Psoas muscle (tissue), 8 donors: ENCODE measurements around the gene ARMCX5. TPM values are rescaled to one million over a fixed set of nuclear protein-coding genes. Genes with fewer than 3 reads are reported as not detected.

Experiments used
- ATAC-seq, 4 donors: fragments of 200-7000 bp; cut with Tn5 transposase; one replicate each; pipeline ENCODE4 v1.9.1; 2020; ENCODE audit warnings: moderate library complexity in 3 of 4, mild to moderate bottlenecking in 2 of 4
- DNase-seq, 2 donors: peaks; one replicate each; pipeline ENCODE4 v3.0.0-alpha.2; 2020
- H3K27ac ChIP-seq: fragments of 200-600 bp; one replicate; pipeline ENCODE4 v1.8.0; 2022
- H3K27me3 ChIP-seq, 3 donors: fragments of 200-600 bp in 1 of 3; one replicate each; pipeline versions ENCODE4 v1.6.1 to v1.8.0; 2013 to 2022; ENCODE audit warnings: low read length in 2 of 3, mild to moderate bottlenecking in 2 of 3, moderate library complexity in 1 of 3; ENCODE audit not compliant: insufficient read depth in 3 of 3
- H3K36me3 ChIP-seq, 2 donors: fragments of 200-600 bp in 1 of 2; one replicate each; pipeline versions ENCODE4 v1.6.1 to v1.8.0; 2013 to 2022; ENCODE audit warnings: low read depth in 1 of 2, mild to moderate bottlenecking in 1 of 2, moderate library complexity in 1 of 2; ENCODE audit not compliant: insufficient read depth in 1 of 2
- H3K4me1 ChIP-seq: fragments of 200-600 bp; one replicate; pipeline ENCODE4 v1.8.0; 2022
- H3K4me3 ChIP-seq: fragments of 200-600 bp; one replicate; pipeline ENCODE4 v1.8.0; 2022; ENCODE audit warnings: mild to moderate bottlenecking
- H3K9me3 ChIP-seq: fragments of 200-600 bp; one replicate; pipeline ENCODE4 v1.8.0; 2022
- WGBS, 3 donors: extraction: QIAGEN DNeasy Blood & Tissue Kit; methylation state at CpG; one replicate each; pipeline versions ENCODE4 v1.1.6 to v1.1.7; 2013; 5-methylcytosine and 5-hydroxymethylcytosine counted together
- intact Hi-C, 2 donors: fragments of 100-400 bp; cut with DNase I; formaldehyde crosslinking; loops; one replicate each; pipeline versions ENCODE4 v1.11.0 to v1.14.2; 2022
- polyA plus RNA-seq, 3 donors: library from polyadenylated mRNA; stranded (reverse); fragments of 200-250 nt; gene quantifications; one replicate each; pipeline ENCODE4 v1.2.3, GENCODE V29; 2013
- total RNA-seq, 4 donors: library from RNA; stranded (reverse); fragmentation: NEBNext Ultra II Directional in 2 of 4; extraction: Animal tissue kit (Norgen Biotek cat#: 25700) in 2 of 4; gene quantifications; one replicate each; pipeline versions ENCODE4 v1.2.1 to v1.2.4, GENCODE V29; 2021 to 2023
- TF ChIP-seq, protein P1 (sequence below): fragments of 200-600 bp; IDR thresholded peaks from one replicate; pipeline ENCODE4 v1.8.0; 2022; ENCODE audit warnings: antibody characterized with exemption
- donor health status: healthy with polysubstance abuse.
- donor health status: DM: no; HTN: no; CAD: no; lungs with moderate emphysema.
- donor health status: Bipolar disorder and iron deficiency.
- donor health status: healthy.
- donor health status: DM: yes; HTN: yes; CAD: no.
- donor health status: DM: no; HTN: no; CAD: no.
- donor health status: DM: no; HTN: no; CAD: no.
- donor health status: DM: yes; HTN: yes; CAD: no.

Gene ARMCX5
- total and polyA plus RNA-seq, 7 donors: 2.4 to 7.4 (median 3.6) TPM

DNA sequence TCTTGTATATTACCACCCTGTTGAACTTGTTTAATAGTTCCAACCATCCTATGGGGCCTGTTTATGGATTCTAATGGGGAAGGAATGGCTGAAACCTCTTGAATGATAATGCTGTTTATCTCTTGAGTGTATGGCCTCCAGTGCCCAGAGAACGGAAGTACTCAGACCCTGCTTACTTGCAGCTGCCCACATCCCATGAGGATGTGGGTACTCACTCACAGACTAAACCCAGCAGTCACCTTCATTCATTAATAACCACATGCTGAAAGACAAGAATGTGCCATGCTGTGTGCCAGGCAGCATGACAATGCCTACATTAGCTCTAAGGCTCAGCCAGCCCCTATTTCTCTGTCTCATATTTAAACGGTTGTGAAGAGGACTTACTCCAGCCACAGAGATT, 5.9 kb upstream of the ARMCX5 start:
- ATAC-seq: no peak
- Histone ChIP-seq H3K9me3 (no peaks in the 10 kb centered on the region), H3K27me3 (peaks cover 0 to 8% (median 0%) of the 10 kb centered on the region in 3 donors), H3K4me1 (no peaks in the 10 kb centered on the region), H3K27ac (no peak overlapping the region), H3K4me3 (no peak overlapping the region), H3K36me3 (no peaks in the 10 kb centered on the region)
- WGBS, 3 donors: 72 to 78% (median 75%) methylated on average over 2 of the region's 2 CpGs
- intact Hi-C loops: no loop called here
- DNase-seq: no peak
- TF ChIP-seq, protein P1, sequence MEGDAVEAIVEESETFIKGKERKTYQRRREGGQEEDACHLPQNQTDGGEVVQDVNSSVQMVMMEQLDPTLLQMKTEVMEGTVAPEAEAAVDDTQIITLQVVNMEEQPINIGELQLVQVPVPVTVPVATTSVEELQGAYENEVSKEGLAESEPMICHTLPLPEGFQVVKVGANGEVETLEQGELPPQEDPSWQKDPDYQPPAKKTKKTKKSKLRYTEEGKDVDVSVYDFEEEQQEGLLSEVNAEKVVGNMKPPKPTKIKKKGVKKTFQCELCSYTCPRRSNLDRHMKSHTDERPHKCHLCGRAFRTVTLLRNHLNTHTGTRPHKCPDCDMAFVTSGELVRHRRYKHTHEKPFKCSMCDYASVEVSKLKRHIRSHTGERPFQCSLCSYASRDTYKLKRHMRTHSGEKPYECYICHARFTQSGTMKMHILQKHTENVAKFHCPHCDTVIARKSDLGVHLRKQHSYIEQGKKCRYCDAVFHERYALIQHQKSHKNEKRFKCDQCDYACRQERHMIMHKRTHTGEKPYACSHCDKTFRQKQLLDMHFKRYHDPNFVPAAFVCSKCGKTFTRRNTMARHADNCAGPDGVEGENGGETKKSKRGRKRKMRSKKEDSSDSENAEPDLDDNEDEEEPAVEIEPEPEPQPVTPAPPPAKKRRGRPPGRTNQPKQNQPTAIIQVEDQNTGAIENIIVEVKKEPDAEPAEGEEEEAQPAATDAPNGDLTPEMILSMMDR: no peak

DNA sequence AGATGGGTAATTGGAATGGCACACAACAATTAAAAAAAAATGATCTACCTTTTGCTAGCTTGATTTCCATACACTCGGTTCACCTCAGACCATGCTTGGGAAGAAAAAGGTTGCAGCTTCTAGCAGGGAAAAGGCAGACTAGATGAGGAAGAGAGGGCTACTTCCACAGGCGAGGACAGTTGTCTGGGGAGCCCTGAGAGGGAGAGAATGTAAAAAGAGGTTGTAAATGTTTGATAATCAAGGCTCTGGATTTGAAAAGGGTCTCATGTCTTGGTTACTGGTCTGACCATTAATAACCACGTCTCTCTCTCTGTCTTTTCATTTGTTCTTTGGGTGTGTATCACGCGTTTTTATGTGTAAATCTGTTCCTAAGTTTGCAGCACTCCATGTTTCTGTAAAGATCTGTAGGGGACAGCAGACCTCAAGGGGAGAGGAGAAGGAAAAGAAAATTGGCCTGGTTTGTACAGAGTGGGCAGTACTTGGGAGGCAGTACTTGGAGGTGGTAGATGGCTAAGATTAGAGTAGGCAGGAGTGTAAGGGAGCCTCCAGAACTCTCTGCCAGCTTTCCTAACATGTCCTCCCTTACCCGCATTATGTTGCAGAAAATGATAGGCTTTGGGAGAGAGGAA, 750 bp downstream of the ARMCX5 start:
- Histone ChIP-seq H3K9me3 (no peaks in the 10 kb centered on the region), H3K27me3 (no peaks in the 10 kb centered on the region), H3K4me3 (peak overlapping the region; percentile 75), H3K4me1 (no peaks in the 10 kb centered on the region), H3K27ac (peak overlapping the region; percentile 67), H3K36me3 (no peaks in the 10 kb centered on the region)
- intact Hi-C loops: loop anchor here in 1 of 2 donors (10.0 kb wide), 1 partner anchor 115 kb away; the partner anchor contains the start of gene GPRASP2
- TF ChIP-seq, protein P1: no peak
- WGBS, 3 donors: 1 to 24% (median 2%) methylated on average over 6 of the region's 6 CpGs
- peak in 3 of 4 donors; percentile 34 to 66 (median 49) for ATAC-seq
- DNase-seq: no peak

DNA sequence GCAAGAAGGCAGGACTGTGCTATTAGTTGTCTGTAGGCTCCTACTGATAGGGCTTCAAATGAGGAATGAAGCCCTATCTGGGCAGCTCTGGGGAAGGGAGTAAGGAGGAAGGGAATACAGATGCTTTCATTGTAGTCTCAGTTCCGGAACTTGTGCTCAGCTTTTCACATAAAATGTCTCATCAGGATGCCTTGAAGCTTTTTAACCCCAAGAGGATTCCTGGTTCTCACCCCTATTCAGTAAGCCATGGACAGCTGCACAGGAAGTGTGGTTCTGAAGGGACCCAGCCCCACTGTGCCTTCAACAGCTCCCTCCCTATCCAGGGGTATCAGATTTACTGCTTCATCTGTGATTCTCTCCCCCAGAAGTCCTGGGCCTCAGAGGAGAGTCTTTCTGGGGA, 5.0 kb downstream of the ARMCX5 start:
- ATAC-seq (no peak), DNase-seq (no peak)
- intact Hi-C loops: loop anchor here in 1 of 2 donors (10.0 kb wide), 1 partner anchor 110 kb away; the partner anchor contains the start of gene GPRASP2
- H3K27ac ChIP-seq: no peak overlapping the region
- H3K36me3 ChIP-seq: no peaks in the 10 kb centered on the region
- H3K9me3 ChIP-seq: no peaks in the 10 kb centered on the region
- no peak overlapping the region for H3K4me3 ChIP-seq
- whole genome bisulfite sequencing, 3 donors: 19 to 50% (median 29%) methylated on average over 1 of the region's 1 CpG
- peaks cover 5% of the 10 kb centered on the region for H3K4me1 ChIP-seq
- TF ChIP-seq, protein P1: no peak
- H3K27me3 ChIP-seq: no peaks in the 10 kb centered on the region

DNA sequence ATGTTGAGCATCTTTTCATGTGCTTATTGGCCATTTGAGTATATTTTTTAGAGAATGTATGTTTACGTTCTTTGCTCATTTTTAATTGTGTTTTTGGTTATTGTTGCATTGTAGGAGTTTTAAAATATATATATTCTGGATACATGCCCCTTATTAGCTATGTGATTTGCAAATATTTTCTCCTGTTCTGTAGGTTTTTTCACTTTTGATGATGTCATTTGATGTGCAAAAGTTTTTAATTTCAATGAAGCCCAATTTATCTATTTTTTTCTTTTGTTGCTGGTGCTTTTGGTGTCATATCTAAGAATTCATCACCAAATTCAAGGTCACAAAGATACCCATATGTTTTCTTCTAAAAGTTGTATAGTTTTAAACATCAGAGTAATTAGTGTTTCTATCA, 6.8 kb downstream of the ARMCX5 start:
- peaks cover 5% of the 10 kb centered on the region for H3K4me1 ChIP-seq
- no peak for ATAC-seq
- no peaks in the 10 kb centered on the region for H3K9me3 ChIP-seq
- H3K27me3 ChIP-seq: no peaks in the 10 kb centered on the region
- H3K36me3 ChIP-seq: no peaks in the 10 kb centered on the region
- DNase-seq: no peak
- TF ChIP-seq, protein P1: no peak
- no peak overlapping the region for H3K27ac ChIP-seq
- H3K4me3 ChIP-seq: no peak overlapping the region
- WGBS, 3 donors: 82 to 98% (median 94%) methylated on average over 1 of the region's 1 CpG
- intact Hi-C loops: loop anchor here in 1 of 2 donors (10.0 kb wide), 1 partner anchor 109 kb away; the partner anchor contains the start of gene GPRASP2
